Keratinocyte (primary cell): Measurements from ENCODE around the gene FOCAD. TPM values are rescaled to one million over a fixed set of nuclear protein-coding genes. Genes with fewer than 3 reads are reported as not detected.

Experiments
- DNase-seq: peaks from one replicate; pipeline ENCODE4 v3.0.0-alpha.2; 2011; ENCODE audit warnings: low read depth, missing footprints, low spot score
- FAIRE-seq: peaks from 2 replicates; lab custom pipeline; 2011; peaks lifted over from hg19 to GRCh38; lab: Jason Lieb, UNC
- H2AFZ ChIP-seq: 2 replicates; pipeline ENCODE4 v1.6.0; 2012; ENCODE audit warnings: low read length, control low read depth, inconsistent platforms; ENCODE audit not compliant: control insufficient read depth
- H3K27ac ChIP-seq: 2 replicates; pipeline ENCODE4 v1.5.1; 2011; ENCODE audit warnings: low read length; ENCODE audit not compliant: control insufficient read depth, insufficient read depth
- H3K27me3 ChIP-seq: 3 replicates; pipeline ENCODE4 v1.6.0; 2011; ENCODE audit warnings: low read length; ENCODE audit not compliant: control insufficient read depth, insufficient read depth; ENCODE audit errors: extremely low read depth
- H3K36me3 ChIP-seq, 2 experiments: 2 replicates in 1 of 2; 3 replicates in 1 of 2; pipeline ENCODE4 v1.5.1; 2011; ENCODE audit warnings: low read length in 2 of 2, mild to moderate bottlenecking in 1 of 2; ENCODE audit not compliant: control insufficient read depth in 2 of 2, insufficient read depth in 2 of 2; ENCODE audit errors: extremely low read depth in 1 of 2
- H3K4me1 ChIP-seq: 3 replicates; pipeline ENCODE4 v1.5.1; 2011; ENCODE audit warnings: low read length; ENCODE audit not compliant: control insufficient read depth, insufficient read depth; ENCODE audit errors: extremely low read depth
- H3K4me2 ChIP-seq: 3 replicates; pipeline ENCODE4 v1.6.0; 2011; ENCODE audit warnings: low read depth, low read length; ENCODE audit not compliant: control insufficient read depth, insufficient read depth; ENCODE audit errors: extremely low read depth
- H3K4me3 ChIP-seq, 3 experiments: fragments of 200-600 bp in 1 of 3; sonication (generic) in 1 of 3; 2 replicates in 2 of 3; 3 replicates in 1 of 3; pipeline ENCODE4 v1.5.1; 2011 to 2016; ENCODE audit warnings: low read length in 3 of 3, mild to moderate bottlenecking in 3 of 3, control low read depth in 2 of 3, inconsistent platforms in 1 of 3, low read depth in 1 of 3, mixed read lengths in 1 of 3, mixed run types in 1 of 3, moderate library complexity in 1 of 3; ENCODE audit not compliant: control insufficient read depth in 2 of 3, insufficient read depth in 2 of 3; ENCODE audit errors: extremely low read depth in 1 of 3
- H3K79me2 ChIP-seq: 2 replicates; pipeline ENCODE4 v1.6.0; 2012; ENCODE audit warnings: low read length; ENCODE audit not compliant: control insufficient read depth, insufficient read depth
- H3K9ac ChIP-seq: 3 replicates; pipeline ENCODE4 v1.6.0; 2011; ENCODE audit warnings: low read length; ENCODE audit not compliant: control insufficient read depth, insufficient read depth; ENCODE audit errors: extremely low read depth
- H3K9me1 ChIP-seq: 3 replicates; pipeline ENCODE4 v1.6.0; 2011; ENCODE audit warnings: low read length; ENCODE audit not compliant: control insufficient read depth, insufficient read depth; ENCODE audit errors: extremely low read depth
- H3K9me3 ChIP-seq: 2 replicates; pipeline ENCODE4 v1.5.1; 2012; ENCODE audit warnings: low read depth, low read length; ENCODE audit not compliant: control insufficient read depth
- H4K20me1 ChIP-seq: 3 replicates; pipeline ENCODE4 v1.6.0; 2011; ENCODE audit warnings: low read length; ENCODE audit not compliant: control insufficient read depth, insufficient read depth; ENCODE audit errors: extremely low read depth
- EZH2 ChIP-seq: IDR thresholded peaks from one replicate; pipeline ENCODE4 v1.6.1; 2012; ENCODE audit warnings: inconsistent platforms, mild to moderate bottlenecking, low read length, moderate library complexity
- dilution Hi-C: fragments of 300-500 bp; cut with MboI; formaldehyde crosslinking; loops from one replicate; pipeline ENCODE4 v1.7.0; 2020; ENCODE audit warnings: low sequenced_read_pairs; ENCODE audit not compliant: extremely low pct_ligation_motif_present
- polyA plus RNA-seq, 5 experiments: library from polyadenylated mRNA; depleted of rRNA in 3 of 5; stranded (reverse) in 3 of 5; stranded (forward) in 1 of 5; unstranded in 1 of 5; fragments of >200 nt; gene quantifications; 1 replicate in 1 of 5; 2 replicates in 3 of 5; 3 replicates in 1 of 5; pipeline versions ENCODE4 v1.2.1 to v1.2.3, GENCODE V29; 2011 to 2012; ENCODE audit warnings: missing spikeins in 2 of 5, low read depth in 1 of 5, low replicate concordance in 1 of 5
- TF ChIP-seq, protein P1 (sequence below), 3 experiments: IDR thresholded peaks in 1 of 3; conservative IDR thresholded peaks in 1 of 3; optimal IDR thresholded peaks in 1 of 3; 2 replicates in 2 of 3; 3 replicates in 1 of 3; pipeline versions ENCODE3 to v1.5.1; 2011; ENCODE audit warnings: low read length in 3 of 3, mild to moderate bottlenecking in 3 of 3, moderate library complexity in 2 of 3, control low read depth in 1 of 3, inconsistent platforms in 1 of 3; ENCODE audit not compliant: insufficient read depth in 2 of 3; ENCODE audit errors: extremely low read depth in 1 of 3

Gene FOCAD
- polyA plus RNA-seq, 1 donor (not counting 4 experiments of a cell fraction or from before 2014, with no cell fraction given), result 33.1 TPM

DNA sequence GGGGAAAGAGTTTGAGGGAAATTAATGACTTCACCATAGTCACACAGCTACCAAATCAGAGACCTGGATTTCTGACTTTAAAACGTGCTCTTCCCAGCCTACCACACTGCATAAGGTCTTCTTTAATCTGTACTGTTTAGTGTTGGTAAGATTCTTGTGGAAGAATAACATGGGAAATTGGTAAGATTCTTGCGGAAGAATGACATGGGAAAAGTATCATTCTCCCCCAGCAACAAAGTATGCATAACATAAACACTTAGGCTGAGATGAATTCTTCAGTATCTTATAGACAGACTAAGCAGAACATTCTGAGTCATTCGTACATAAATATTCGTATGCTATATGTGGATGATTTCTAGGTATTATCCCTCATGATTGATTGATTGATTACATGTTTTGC, 170.4 kb downstream of the FOCAD start:
- Histone ChIP-seq H3K4me1 (no peaks in the 10 kb centered on the region), H2AFZ (no peak overlapping the region), H3K9me1 (no peaks in the 10 kb centered on the region), H3K79me2 (no peaks in the 10 kb centered on the region), H3K36me3 (no peaks in the 10 kb centered on the region), H3K9me3 (no peaks in the 10 kb centered on the region), H3K4me3 (no peak overlapping the region), H3K27me3 (no peaks in the 10 kb centered on the region), H3K9ac (no peak overlapping the region), H4K20me1 (no peaks in the 10 kb centered on the region), H3K4me2 (no peak overlapping the region), H3K27ac (no peak overlapping the region)
- no peak for DNase-seq
- dilution Hi-C loops, result no loop called here
- FAIRE-seq, result no peak
- no peak for TF ChIP-seq EZH2
- TF ChIP-seq, protein P1, sequence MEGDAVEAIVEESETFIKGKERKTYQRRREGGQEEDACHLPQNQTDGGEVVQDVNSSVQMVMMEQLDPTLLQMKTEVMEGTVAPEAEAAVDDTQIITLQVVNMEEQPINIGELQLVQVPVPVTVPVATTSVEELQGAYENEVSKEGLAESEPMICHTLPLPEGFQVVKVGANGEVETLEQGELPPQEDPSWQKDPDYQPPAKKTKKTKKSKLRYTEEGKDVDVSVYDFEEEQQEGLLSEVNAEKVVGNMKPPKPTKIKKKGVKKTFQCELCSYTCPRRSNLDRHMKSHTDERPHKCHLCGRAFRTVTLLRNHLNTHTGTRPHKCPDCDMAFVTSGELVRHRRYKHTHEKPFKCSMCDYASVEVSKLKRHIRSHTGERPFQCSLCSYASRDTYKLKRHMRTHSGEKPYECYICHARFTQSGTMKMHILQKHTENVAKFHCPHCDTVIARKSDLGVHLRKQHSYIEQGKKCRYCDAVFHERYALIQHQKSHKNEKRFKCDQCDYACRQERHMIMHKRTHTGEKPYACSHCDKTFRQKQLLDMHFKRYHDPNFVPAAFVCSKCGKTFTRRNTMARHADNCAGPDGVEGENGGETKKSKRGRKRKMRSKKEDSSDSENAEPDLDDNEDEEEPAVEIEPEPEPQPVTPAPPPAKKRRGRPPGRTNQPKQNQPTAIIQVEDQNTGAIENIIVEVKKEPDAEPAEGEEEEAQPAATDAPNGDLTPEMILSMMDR (optimal IDR thresholded peaks at IDR 0.05 in 1 of 3, IDR thresholded peaks at IDR 0.05 in 1 of 3, conservative IDR thresholded peaks at IDR 0.05 in 1 of 3; ENCODE audit: extremely low read depth in 1 of 3, insufficient read depth in 2 of 3, low read length in 3 of 3), result no peak

DNA sequence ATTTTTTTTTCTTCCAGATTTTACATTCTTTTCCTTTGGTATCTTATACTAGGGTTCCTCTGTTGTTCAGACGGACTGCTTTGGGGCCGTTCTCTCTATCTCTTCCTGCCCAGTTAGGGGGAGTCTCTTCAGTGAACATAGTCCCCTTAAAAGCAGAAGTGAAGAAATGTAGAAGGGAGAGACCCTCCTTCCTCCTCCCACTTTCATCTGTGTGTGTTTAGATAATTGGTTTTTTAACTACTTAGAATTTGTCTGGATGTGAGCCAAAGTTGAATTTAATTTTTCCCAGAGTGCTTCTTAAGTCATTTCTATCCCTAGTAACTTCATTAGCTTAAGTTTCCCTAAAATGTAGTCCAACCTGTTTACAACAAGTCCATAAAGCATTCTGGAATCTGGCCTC, 179.9 kb downstream of the FOCAD start:
- H3K36me3 ChIP-seq, result no peaks in the 10 kb centered on the region
- no peaks in the 10 kb centered on the region for H3K27me3 ChIP-seq
- no peaks in the 10 kb centered on the region for H3K4me1 ChIP-seq
- dilution Hi-C loops, result no loop called here
- H3K79me2 ChIP-seq, result no peaks in the 10 kb centered on the region
- H3K9me3 ChIP-seq, result no peaks in the 10 kb centered on the region
- no peaks in the 10 kb centered on the region for H4K20me1 ChIP-seq
- TF ChIP-seq, protein P1 (optimal IDR thresholded peaks at IDR 0.05 in 1 of 3, IDR thresholded peaks at IDR 0.05 in 1 of 3, conservative IDR thresholded peaks at IDR 0.05 in 1 of 3; ENCODE audit: extremely low read depth in 1 of 3, insufficient read depth in 2 of 3, low read length in 3 of 3), result no peak
- TF ChIP-seq EZH2, result no peak
- H3K4me2 ChIP-seq, result no peak overlapping the region
- DNase-seq (no peak), FAIRE-seq (no peak)
- H3K9ac ChIP-seq, result no peak overlapping the region
- H3K9me1 ChIP-seq, result no peaks in the 10 kb centered on the region
- H3K4me3 ChIP-seq, result no peak overlapping the region
- no peak overlapping the region for H3K27ac ChIP-seq
- H2AFZ ChIP-seq, result no peak overlapping the region
